NCI-H524 treated with DMSO at 0.1 percent for 48 hours (cell line): ENCODE data around the gene FILIP1.

Experiments used
- DNase-seq: peaks from one replicate; lab custom pipeline; 2025; lab: John Stamatoyannopoulos, UW

The FILIP1 gene

GRCh38 chr6:75266716-75267291 is 226.8 kb downstream of the FILIP1 start:
- DNase-seq = no peak

GRCh38 chr6:75263401-75263750 is 230.2 kb downstream of the FILIP1 start:
- DNase-seq = no peak

GRCh38 chr6:75262716-75263400 is 230.7 kb downstream of the FILIP1 start:
- DNase-seq = no peak

GRCh38 chr6:75261299-75261698 is 232.3 kb downstream of the FILIP1 start:
- DNase-seq = no peak

GRCh38 chr6:75257343-75258087 is 236.1 kb downstream of the FILIP1 start:
- no peak for DNase-seq

- no peak for DNase-seq
Observed at GRCh38 chr6:75250552-75250951, 243.0 kb downstream of the FILIP1 start.

- no peak for DNase-seq
Observed at GRCh38 chr6:75249837-75250236, 243.8 kb downstream of the FILIP1 start.

- no peak for DNase-seq
Observed at GRCh38 chr6:75246386-75246785, 247.2 kb downstream of the FILIP1 start.

GRCh38 chr6:75244063-75244584 is 249.5 kb downstream of the FILIP1 start:
- no peak for DNase-seq

GRCh38 chr6:75243333-75244062 is 250.1 kb downstream of the FILIP1 start, which contains the start of gene COX7A2:
TSS of gene COX7A2 (minus strand) at chr6:75243801. CDS start at chr6:75243734, 67 bp downstream.
- DNase-seq = peak; percentile 92
